ENCODE results near the gene DYNC1H1.

Gene DYNC1H1

DNA sequence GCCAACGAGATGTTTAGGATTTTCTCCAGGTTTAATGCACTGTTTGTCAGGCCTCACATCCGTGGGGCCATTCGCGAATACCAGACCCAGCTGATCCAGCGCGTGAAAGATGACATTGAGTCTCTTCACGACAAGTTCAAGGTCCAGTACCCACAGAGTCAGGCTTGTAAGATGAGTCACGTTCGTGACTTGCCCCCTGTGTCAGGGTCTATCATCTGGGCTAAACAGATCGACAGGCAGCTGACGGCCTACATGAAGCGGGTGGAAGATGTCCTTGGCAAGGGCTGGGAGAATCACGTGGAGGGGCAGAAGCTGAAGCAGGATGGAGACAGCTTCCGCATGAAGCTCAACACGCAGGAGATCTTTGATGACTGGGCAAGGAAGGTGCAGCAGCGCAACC lies 21.6 kb downstream of the DYNC1H1 start:
- Histone ChIP-seq H3K9me3 (ENCODE audit: control insufficient read depth in 5 of 5, low read length in 5 of 5) (no peaks in the 10 kb centered on the region), H3K27ac (ENCODE audit: low read depth, low read length) (no peak overlapping the region), H3K27me3 (ENCODE audit: control insufficient read depth in 5 of 5, insufficient read depth in 4 of 5, low read length in 5 of 5) (no peaks in the 10 kb centered on the region), H3K4me1 (ENCODE audit: control insufficient read depth in 5 of 5, insufficient read depth in 5 of 5, low read length in 5 of 5) (peaks cover 0 to 2% (median 0%) of the 10 kb centered on the region in 5 donors), H3K36me3 (ENCODE audit: control insufficient read depth in 5 of 5, insufficient read depth in 5 of 5, low read length in 5 of 5) (peaks cover 32 to 90% (median 80%) of the 10 kb centered on the region in 5 donors), H3K4me3 (ENCODE audit: low read depth in 1 of 5, low read length in 5 of 5) (no peak overlapping the region), H3K9ac (ENCODE audit: low read length in 5 of 5) (no peak overlapping the region)

- Histone ChIP-seq H3K9me3 (ENCODE audit: control insufficient read depth in 5 of 5, low read length in 5 of 5) (no peaks in the 10 kb centered on the region), H3K27me3 (ENCODE audit: control insufficient read depth in 5 of 5, insufficient read depth in 4 of 5, low read length in 5 of 5) (no peaks in the 10 kb centered on the region), H3K9ac (ENCODE audit: low read length in 5 of 5) (no peak overlapping the region), H3K36me3 (ENCODE audit: control insufficient read depth in 5 of 5, insufficient read depth in 5 of 5, low read length in 5 of 5) (peaks cover 30 to 90% (median 78%) of the 10 kb centered on the region in 5 donors), H3K4me1 (ENCODE audit: control insufficient read depth in 5 of 5, insufficient read depth in 5 of 5, low read length in 5 of 5) (no peaks in the 10 kb centered on the region), H3K4me3 (ENCODE audit: low read depth in 1 of 5, low read length in 5 of 5) (no peak overlapping the region), H3K27ac (ENCODE audit: low read depth, low read length) (no peak overlapping the region)
Measured at GRCh38 chr14:101986953-101987352, 22.6 kb downstream of the DYNC1H1 start.

DNA sequence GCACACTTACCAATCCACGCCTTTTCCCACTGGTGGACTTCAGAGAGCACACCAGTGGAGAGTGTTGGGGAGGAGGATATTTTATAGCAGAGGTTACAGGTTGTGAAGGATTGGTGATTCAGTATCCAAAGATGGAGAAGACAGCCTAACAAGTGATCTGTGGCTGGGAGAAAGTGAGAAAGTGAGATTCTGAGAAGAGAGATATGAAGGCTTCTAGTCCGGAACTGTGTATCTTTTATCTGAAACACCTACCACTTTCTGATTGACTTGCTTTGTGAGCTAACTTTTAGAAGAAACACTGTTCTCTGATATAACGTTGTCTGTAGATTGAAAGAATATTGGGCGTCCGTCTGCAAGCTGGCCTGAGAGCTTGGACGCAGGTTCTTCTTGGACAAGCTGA lies 24.0 kb downstream of the DYNC1H1 start:
- Histone ChIP-seq H3K27ac (ENCODE audit: low read depth, low read length) (no peak overlapping the region), H3K9me3 (ENCODE audit: control insufficient read depth in 5 of 5, low read length in 5 of 5) (no peaks in the 10 kb centered on the region), H3K36me3 (ENCODE audit: control insufficient read depth in 5 of 5, insufficient read depth in 5 of 5, low read length in 5 of 5) (peaks cover 28 to 91% (median 82%) of the 10 kb centered on the region in 5 donors), H3K4me3 (ENCODE audit: low read depth in 1 of 5, low read length in 5 of 5) (no peak overlapping the region), H3K27me3 (ENCODE audit: control insufficient read depth in 5 of 5, insufficient read depth in 4 of 5, low read length in 5 of 5) (no peaks in the 10 kb centered on the region), H3K9ac (ENCODE audit: low read length in 5 of 5) (no peak overlapping the region), H3K4me1 (ENCODE audit: control insufficient read depth in 5 of 5, insufficient read depth in 5 of 5, low read length in 5 of 5) (no peaks in the 10 kb centered on the region)

- Histone ChIP-seq H3K9me3 (ENCODE audit: control insufficient read depth in 5 of 5, low read length in 5 of 5) (no peaks in the 10 kb centered on the region), H3K4me3 (ENCODE audit: low read depth in 1 of 5, low read length in 5 of 5) (no peak overlapping the region), H3K27ac (ENCODE audit: low read depth, low read length) (no peak overlapping the region), H3K9ac (ENCODE audit: low read length in 5 of 5) (no peak overlapping the region), H3K36me3 (ENCODE audit: control insufficient read depth in 5 of 5, insufficient read depth in 5 of 5, low read length in 5 of 5) (peaks cover 41 to 97% (median 88%) of the 10 kb centered on the region in 5 donors), H3K27me3 (ENCODE audit: control insufficient read depth in 5 of 5, insufficient read depth in 4 of 5, low read length in 5 of 5) (no peaks in the 10 kb centered on the region), H3K4me1 (ENCODE audit: control insufficient read depth in 5 of 5, insufficient read depth in 5 of 5, low read length in 5 of 5) (no peaks in the 10 kb centered on the region)
Measured at GRCh38 chr14:101991352-101991751, 27.0 kb downstream of the DYNC1H1 start.

DNA sequence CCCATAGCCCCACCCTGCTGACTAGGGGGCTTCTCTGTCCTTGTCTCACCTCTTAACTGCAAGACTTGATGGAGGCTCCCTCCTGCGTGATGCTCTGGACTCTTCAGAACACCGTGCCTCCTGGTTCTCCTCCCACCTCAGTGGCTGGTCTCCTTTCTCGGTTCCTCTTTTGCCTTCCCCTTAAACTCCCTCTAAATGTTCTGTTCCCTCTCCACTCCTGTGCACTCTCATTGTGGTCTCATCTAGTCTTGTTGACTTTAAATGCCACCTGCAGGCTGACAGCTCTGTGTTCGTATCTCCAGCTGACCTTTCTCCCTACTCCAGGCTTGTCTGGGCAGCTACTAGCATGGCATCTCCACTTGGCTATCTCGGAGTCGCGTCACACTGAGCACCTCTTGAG lies 28.3 kb downstream of the DYNC1H1 start:
- no peak overlapping the region for H3K27ac ChIP-seq (ENCODE audit: low read depth, low read length)
- H3K36me3 ChIP-seq (ENCODE audit: control insufficient read depth in 5 of 5, insufficient read depth in 5 of 5, low read length in 5 of 5) = peaks cover 41 to 97% (median 88%) of the 10 kb centered on the region in 5 donors
- no peak overlapping the region for H3K4me3 ChIP-seq (ENCODE audit: low read depth in 1 of 5, low read length in 5 of 5)
- H3K27me3 ChIP-seq (ENCODE audit: control insufficient read depth in 5 of 5, insufficient read depth in 4 of 5, low read length in 5 of 5) = no peaks in the 10 kb centered on the region
- H3K9ac ChIP-seq (ENCODE audit: low read length in 5 of 5) = no peak overlapping the region
- H3K9me3 ChIP-seq (ENCODE audit: control insufficient read depth in 5 of 5, low read length in 5 of 5) = no peaks in the 10 kb centered on the region
- H3K4me1 ChIP-seq (ENCODE audit: control insufficient read depth in 5 of 5, insufficient read depth in 5 of 5, low read length in 5 of 5) = no peaks in the 10 kb centered on the region

GRCh38 chr14:101997429-101998336 lies 33.3 kb downstream of the DYNC1H1 start:
- Histone ChIP-seq H3K27ac (ENCODE audit: low read depth, low read length) (no peak overlapping the region), H3K27me3 (ENCODE audit: control insufficient read depth in 5 of 5, insufficient read depth in 4 of 5, low read length in 5 of 5) (no peaks in the 10 kb centered on the region), H3K4me3 (ENCODE audit: low read depth in 1 of 5, low read length in 5 of 5) (no peak overlapping the region), H3K9me3 (ENCODE audit: control insufficient read depth in 5 of 5, low read length in 5 of 5) (no peaks in the 10 kb centered on the region), H3K36me3 (ENCODE audit: control insufficient read depth in 5 of 5, insufficient read depth in 5 of 5, low read length in 5 of 5) (peaks cover 30 to 98% (median 83%) of the 10 kb centered on the region in 5 donors), H3K4me1 (ENCODE audit: control insufficient read depth in 5 of 5, insufficient read depth in 5 of 5, low read length in 5 of 5) (no peaks in the 10 kb centered on the region), H3K9ac (ENCODE audit: low read length in 5 of 5) (no peak overlapping the region)

GRCh38 chr14:102000902-102001301 lies 36.5 kb downstream of the DYNC1H1 start:
- H3K4me3 ChIP-seq (ENCODE audit: low read depth in 1 of 5, low read length in 5 of 5) = no peak overlapping the region
- H3K36me3 ChIP-seq (ENCODE audit: control insufficient read depth in 5 of 5, insufficient read depth in 5 of 5, low read length in 5 of 5) = peaks cover 24 to 95% (median 83%) of the 10 kb centered on the region in 5 donors
- no peaks in the 10 kb centered on the region for H3K4me1 ChIP-seq (ENCODE audit: control insufficient read depth in 5 of 5, insufficient read depth in 5 of 5, low read length in 5 of 5)
- H3K27ac ChIP-seq (ENCODE audit: low read depth, low read length) = no peak overlapping the region
- H3K27me3 ChIP-seq (ENCODE audit: control insufficient read depth in 5 of 5, insufficient read depth in 4 of 5, low read length in 5 of 5) = no peaks in the 10 kb centered on the region
- H3K9me3 ChIP-seq (ENCODE audit: control insufficient read depth in 5 of 5, low read length in 5 of 5) = no peaks in the 10 kb centered on the region
- H3K9ac ChIP-seq (ENCODE audit: low read length in 5 of 5) = no peak overlapping the region

GRCh38 chr14:102005336-102005735 lies 41.0 kb downstream of the DYNC1H1 start:
- Histone ChIP-seq H3K27ac (ENCODE audit: low read depth, low read length) (no peak overlapping the region), H3K27me3 (ENCODE audit: control insufficient read depth in 5 of 5, insufficient read depth in 4 of 5, low read length in 5 of 5) (no peaks in the 10 kb centered on the region), H3K9ac (ENCODE audit: low read length in 5 of 5) (no peak overlapping the region), H3K4me1 (ENCODE audit: control insufficient read depth in 5 of 5, insufficient read depth in 5 of 5, low read length in 5 of 5) (no peaks in the 10 kb centered on the region), H3K36me3 (ENCODE audit: control insufficient read depth in 5 of 5, insufficient read depth in 5 of 5, low read length in 5 of 5) (peaks cover 33 to 96% (median 91%) of the 10 kb centered on the region in 5 donors), H3K9me3 (ENCODE audit: control insufficient read depth in 5 of 5, low read length in 5 of 5) (no peaks in the 10 kb centered on the region), H3K4me3 (ENCODE audit: low read depth in 1 of 5, low read length in 5 of 5) (no peak overlapping the region)

DNA sequence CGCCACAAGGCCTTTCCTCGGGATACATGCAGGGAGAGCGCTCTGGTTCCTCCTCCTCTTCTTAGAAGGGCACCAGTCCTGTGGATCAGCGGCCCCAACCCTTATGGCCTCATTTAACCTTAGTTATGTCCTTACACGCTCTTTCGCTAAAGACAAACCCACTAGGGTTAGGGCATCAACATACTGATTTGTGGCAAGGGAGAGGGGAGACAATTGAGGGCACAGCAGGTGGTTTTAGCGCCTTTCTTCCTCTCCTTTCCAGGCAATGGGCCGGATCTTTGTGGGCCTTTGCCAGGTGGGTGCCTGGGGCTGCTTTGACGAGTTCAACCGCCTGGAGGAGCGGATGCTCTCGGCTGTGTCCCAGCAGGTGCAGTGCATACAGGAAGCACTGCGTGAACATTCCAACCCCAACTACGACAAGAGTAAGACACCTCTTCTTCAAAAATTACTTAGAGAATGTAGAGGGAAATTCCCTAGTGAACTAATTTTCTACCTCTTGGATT lies 43.6 kb downstream of the DYNC1H1 start:
- Histone ChIP-seq H3K9ac (ENCODE audit: low read length in 5 of 5) (no peak overlapping the region), H3K27ac (ENCODE audit: low read depth, low read length) (no peak overlapping the region), H3K9me3 (ENCODE audit: control insufficient read depth in 5 of 5, low read length in 5 of 5) (no peaks in the 10 kb centered on the region), H3K4me3 (ENCODE audit: low read depth in 1 of 5, low read length in 5 of 5) (no peak overlapping the region), H3K4me1 (ENCODE audit: control insufficient read depth in 5 of 5, insufficient read depth in 5 of 5, low read length in 5 of 5) (no peaks in the 10 kb centered on the region), H3K27me3 (ENCODE audit: control insufficient read depth in 5 of 5, insufficient read depth in 4 of 5, low read length in 5 of 5) (no peaks in the 10 kb centered on the region), H3K36me3 (ENCODE audit: control insufficient read depth in 5 of 5, insufficient read depth in 5 of 5, low read length in 5 of 5) (peaks cover 31 to 97% (median 93%) of the 10 kb centered on the region in 5 donors)

- Histone ChIP-seq H3K4me3 (ENCODE audit: low read depth in 1 of 5, low read length in 5 of 5) (no peak overlapping the region), H3K27me3 (ENCODE audit: control insufficient read depth in 5 of 5, insufficient read depth in 4 of 5, low read length in 5 of 5) (no peaks in the 10 kb centered on the region), H3K9me3 (ENCODE audit: control insufficient read depth in 5 of 5, low read length in 5 of 5) (no peaks in the 10 kb centered on the region), H3K4me1 (ENCODE audit: control insufficient read depth in 5 of 5, insufficient read depth in 5 of 5, low read length in 5 of 5) (no peaks in the 10 kb centered on the region), H3K27ac (ENCODE audit: low read depth, low read length) (no peak overlapping the region), H3K36me3 (ENCODE audit: control insufficient read depth in 5 of 5, insufficient read depth in 5 of 5, low read length in 5 of 5) (peaks cover 30 to 98% (median 94%) of the 10 kb centered on the region in 5 donors), H3K9ac (ENCODE audit: low read length in 5 of 5) (no peak overlapping the region)
Measured at GRCh38 chr14:102008891-102009290, 44.5 kb downstream of the DYNC1H1 start.
